ENCODE data around the gene HDAC4. TPM values are rescaled to one million over a fixed set of nuclear protein-coding genes. Genes with fewer than 3 reads are reported as not detected.

The HDAC4 gene
- total RNA-seq, 1 experiment from 2014 or later, result 32.0 TPM

DNA sequence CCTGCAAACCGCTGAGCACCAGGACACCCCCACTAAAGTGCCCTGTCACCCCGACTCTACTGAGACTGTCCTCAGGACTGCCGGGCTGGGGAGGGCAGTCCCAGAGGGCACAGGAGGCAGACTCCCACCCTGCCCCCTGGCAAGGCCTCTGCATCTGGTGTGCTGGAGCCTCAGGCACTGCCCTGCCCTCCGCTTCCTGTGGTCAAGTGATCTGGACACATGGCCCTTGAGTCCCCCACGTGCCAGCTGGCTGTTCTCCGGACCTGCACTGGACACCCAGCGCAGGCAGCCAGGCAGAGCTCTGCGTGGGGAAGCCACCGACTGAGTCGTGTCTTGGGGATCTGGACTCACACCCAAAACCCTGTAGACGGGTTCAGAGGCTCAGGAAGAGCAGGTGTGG is 335.3 kb downstream of the HDAC4 start:
- no peaks in the 10 kb centered on the region for H4K20me1 ChIP-seq (ENCODE audit: control insufficient read depth, insufficient read depth, insufficient read length)
- no peak overlapping the region for H3K4me2 ChIP-seq (ENCODE audit: insufficient read depth, insufficient read length, low read length)
- no peak overlapping the region for H2BK5ac ChIP-seq (ENCODE audit: insufficient read length, low read length)
- H3K56ac ChIP-seq (ENCODE audit: insufficient read length, low read depth, low read length), result no peak overlapping the region
- DNase-seq, result no peak
- no peak overlapping the region for H3K4me3 Mint-ChIP-seq
- H3K27ac ChIP-seq (ENCODE audit: insufficient read length, low read depth, low read length), result no peak overlapping the region
- TF ChIP-seq, protein P1, sequence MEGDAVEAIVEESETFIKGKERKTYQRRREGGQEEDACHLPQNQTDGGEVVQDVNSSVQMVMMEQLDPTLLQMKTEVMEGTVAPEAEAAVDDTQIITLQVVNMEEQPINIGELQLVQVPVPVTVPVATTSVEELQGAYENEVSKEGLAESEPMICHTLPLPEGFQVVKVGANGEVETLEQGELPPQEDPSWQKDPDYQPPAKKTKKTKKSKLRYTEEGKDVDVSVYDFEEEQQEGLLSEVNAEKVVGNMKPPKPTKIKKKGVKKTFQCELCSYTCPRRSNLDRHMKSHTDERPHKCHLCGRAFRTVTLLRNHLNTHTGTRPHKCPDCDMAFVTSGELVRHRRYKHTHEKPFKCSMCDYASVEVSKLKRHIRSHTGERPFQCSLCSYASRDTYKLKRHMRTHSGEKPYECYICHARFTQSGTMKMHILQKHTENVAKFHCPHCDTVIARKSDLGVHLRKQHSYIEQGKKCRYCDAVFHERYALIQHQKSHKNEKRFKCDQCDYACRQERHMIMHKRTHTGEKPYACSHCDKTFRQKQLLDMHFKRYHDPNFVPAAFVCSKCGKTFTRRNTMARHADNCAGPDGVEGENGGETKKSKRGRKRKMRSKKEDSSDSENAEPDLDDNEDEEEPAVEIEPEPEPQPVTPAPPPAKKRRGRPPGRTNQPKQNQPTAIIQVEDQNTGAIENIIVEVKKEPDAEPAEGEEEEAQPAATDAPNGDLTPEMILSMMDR (conservative IDR thresholded peaks at IDR 0.05), result no peak
- no peak overlapping the region for H3K23ac ChIP-seq (ENCODE audit: insufficient read length, low read depth, low read length)
- no peaks in the 10 kb centered on the region for H3K23me2 ChIP-seq (ENCODE audit: insufficient read length, low read depth, low read length, poor library complexity, severe bottlenecking)
- no peak overlapping the region for H4K5ac ChIP-seq (ENCODE audit: insufficient read length, low read depth, low read length)
- no peak overlapping the region for H3K14ac ChIP-seq (ENCODE audit: insufficient read depth, low read length)
- peaks cover 9 to 22% (median 18%) of the 10 kb centered on the region in 3 experiments for H3K36me3 Mint-ChIP-seq (ENCODE audit: insufficient read depth in 1 of 3, low read depth in 3 of 3)
- no peaks in the 10 kb centered on the region for H3K79me1 ChIP-seq (ENCODE audit: insufficient read depth, low read depth, low read length, poor library complexity, severe bottlenecking)
- H2AFZ ChIP-seq (ENCODE audit: low read length), result no peak overlapping the region
- H4K8ac ChIP-seq (replicated peaks; ENCODE audit: insufficient read length, low read depth, low read length), result no peak overlapping the region
- H3K9me3 ChIP-seq (ENCODE audit: control insufficient read depth, low read depth, low read length), result no peaks in the 10 kb centered on the region
- H3K4me1 ChIP-seq (ENCODE audit: insufficient read depth, low read length), result no peaks in the 10 kb centered on the region
- H2BK120ac ChIP-seq (ENCODE audit: low read depth, low read length, poor library complexity, severe bottlenecking), result no peak overlapping the region
- no peak overlapping the region for H2BK20ac ChIP-seq (ENCODE audit: low read depth, low read length, poor library complexity, severe bottlenecking)
- no peaks in the 10 kb centered on the region for H3K27me3 ChIP-seq (ENCODE audit: insufficient read depth, low read length)
- H3K9ac ChIP-seq (ENCODE audit: extremely low read depth, insufficient read length, low read length), result no peak overlapping the region
- no peak overlapping the region for H3K4ac ChIP-seq (ENCODE audit: low read depth, low read length)
- no peak overlapping the region for H3T11ph ChIP-seq (ENCODE audit: low read length)
- no peak overlapping the region; a peak in 1 of 7 replicates for H3K27ac Mint-ChIP-seq
- no peak overlapping the region for H2BK15ac ChIP-seq (ENCODE audit: low read depth, low read length)
- H2BK12ac ChIP-seq (ENCODE audit: insufficient read length, low read depth, low read length), result no peak overlapping the region
- H4K91ac ChIP-seq (ENCODE audit: insufficient read length, low read depth, low read length), result no peak overlapping the region
- WGBS (ENCODE audit: extremely low coverage, insufficient read length, low lambda C conversion rate), result no CpG with 5 or more reads among the region's 11 CpGs
- H3K18ac ChIP-seq (ENCODE audit: insufficient read length, low read depth, low read length), result no peak overlapping the region
- H3K79me2 ChIP-seq (ENCODE audit: insufficient read depth, low read length), result no peaks in the 10 kb centered on the region
- H3K9me3 Mint-ChIP-seq, result no peaks in the 10 kb centered on the region; a peak in 1 of 5 replicates
- H3K4me1 Mint-ChIP-seq, result peaks cover 0 to 12% of the 10 kb centered on the region in 2 experiments; a peak in 2 of 4 replicates
- no peaks in the 10 kb centered on the region for H3K27me3 Mint-ChIP-seq (ENCODE audit: low read depth)
- no peak overlapping the region for H2AK5ac ChIP-seq (ENCODE audit: insufficient read length, low read length)
